Lung (tissue), 12 donors: ENCODE results near the gene RRAS. TPM values are rescaled to one million over a fixed set of nuclear protein-coding genes. Genes with fewer than 3 reads are reported as not detected.

Source experiments
- ATAC-seq: fragments of 200-7000 bp; cut with Tn5 transposase; one replicate; pipeline ENCODE4 v1.9.1; 2020; ENCODE audit warnings: moderate number of reproducible peaks; ENCODE audit not compliant: insufficient read depth, low FRiP score
- DNase-seq, 3 donors: peaks; one replicate each; pipeline ENCODE4 v3.0.0-alpha.2; 2013 to 2017
- H3K27ac ChIP-seq, 2 donors: one replicate each; pipeline ENCODE4 v1.5.1; 2013; ENCODE audit warnings: mild to moderate bottlenecking in 2 of 2, moderate library complexity in 2 of 2, control low read depth in 1 of 2, inconsistent platforms in 1 of 2, low read depth in 1 of 2, low read length in 1 of 2
- H3K27me3 ChIP-seq, 3 donors: one replicate each; pipeline ENCODE4 v1.5.1; 2013; ENCODE audit warnings: low read length in 2 of 3; ENCODE audit not compliant: control insufficient read depth in 3 of 3, insufficient read depth in 3 of 3
- H3K36me3 ChIP-seq, 4 donors: one replicate each; pipeline ENCODE4 v1.5.1; 2013; ENCODE audit warnings: low read length in 4 of 4, mild to moderate bottlenecking in 1 of 4, moderate library complexity in 1 of 4; ENCODE audit not compliant: control insufficient read depth in 4 of 4, insufficient read depth in 4 of 4
- H3K4me1 ChIP-seq, 5 donors: one replicate each; pipeline ENCODE4 v1.5.1; 2013; ENCODE audit warnings: low read length in 5 of 5, mild to moderate bottlenecking in 2 of 5, moderate library complexity in 1 of 5; ENCODE audit not compliant: control insufficient read depth in 5 of 5, insufficient read depth in 5 of 5
- H3K4me3 ChIP-seq: one replicate; pipeline ENCODE4 v1.5.1; 2013; ENCODE audit warnings: mild to moderate bottlenecking, control low read depth, moderate library complexity
- H3K9ac ChIP-seq, 2 donors: one replicate each; pipeline ENCODE4 v1.5.1; 2013; ENCODE audit warnings: low read length in 2 of 2, control low read depth in 1 of 2; ENCODE audit not compliant: insufficient read depth in 1 of 2
- H3K9me3 ChIP-seq, 4 donors: one replicate each; pipeline ENCODE4 v1.5.1; 2013; ENCODE audit warnings: low read length in 3 of 4, mild to moderate bottlenecking in 1 of 4, moderate library complexity in 1 of 4; ENCODE audit not compliant: control insufficient read depth in 4 of 4, insufficient read depth in 3 of 4
- CTCF ChIP-seq: IDR thresholded peaks from 2 replicates; pipeline ENCODE4 v1.5.1; 2012; ENCODE audit warnings: mild to moderate bottlenecking; ENCODE audit errors: control extremely low read depth, extremely low read depth
- WGBS, 2 donors: extraction: QIAGEN DNeasy Blood & Tissue Kit; methylation state at CpG; one replicate each; pipeline ENCODE4 v1.1.7; 2013; 5-methylcytosine and 5-hydroxymethylcytosine counted together
- polyA plus RNA-seq, 2 donors: library from polyadenylated mRNA; stranded (reverse); fragments of 200-250 nt; gene quantifications; one replicate each; pipeline ENCODE4 v1.2.1, GENCODE V29; 2013
- total RNA-seq, 2 donors: library from RNA; depleted of rRNA in 1 of 2; stranded (reverse); fragments of >200 nt in 1 of 2; gene quantifications; one replicate each; pipeline ENCODE4 v1.2.1, GENCODE V29; 2014 to 2021
- donor health status: control.
- donor health status: control.
- donor health status: Bipolar disorder and iron deficiency.
- donor health status: healthy.
- donor health status: DM: yes; HTN: yes; CAD: no.

Gene RRAS
- total and polyA plus RNA-seq, 4 donors = 26.3 to 180 (median 106) TPM

- DNase-seq = no peak
- no peak overlapping the region for H3K9ac ChIP-seq
- H3K4me3 ChIP-seq = no peak overlapping the region
- no peak for TF ChIP-seq CTCF
- no peak overlapping the region for H3K27ac ChIP-seq
- peaks cover 0 to 13% (median 11%) of the 10 kb centered on the region in 5 donors for H3K4me1 ChIP-seq
- H3K36me3 ChIP-seq = no peaks in the 10 kb centered on the region
- no peaks in the 10 kb centered on the region for H3K27me3 ChIP-seq
- 96% methylated on average over 5 of the region's 5 CpGs for WGBS, 2 donors
- no peaks in the 10 kb centered on the region for H3K9me3 ChIP-seq
- no peak for ATAC-seq
These were observed 7.4 kb downstream of the RRAS start for GRCh38 chr19:49632576-49632975.

- WGBS, 2 donors = 86 to 95% methylated on average over 19 of the region's 19 CpGs
- H3K27me3 ChIP-seq = no peaks in the 10 kb centered on the region
- no peak for TF ChIP-seq CTCF
- peak overlapping the region in 1 of 2 donors; percentile 72 for H3K27ac ChIP-seq
- H3K4me3 ChIP-seq = no peak overlapping the region
- ATAC-seq (no peak), DNase-seq (no peak)
- no peaks in the 10 kb centered on the region for H3K9me3 ChIP-seq
- H3K9ac ChIP-seq = no peak overlapping the region
- H3K4me1 ChIP-seq = peaks cover 0 to 12% (median 10%) of the 10 kb centered on the region in 5 donors
- peaks cover 0 to 5% (median 0%) of the 10 kb centered on the region in 4 donors for H3K36me3 ChIP-seq
These were observed 8.2 kb downstream of the RRAS start for GRCh38 chr19:49631610-49632192.

- H3K27me3 ChIP-seq = no peaks in the 10 kb centered on the region
- peak overlapping the region in 1 of 2 donors; percentile 77 for H3K27ac ChIP-seq
- H3K4me3 ChIP-seq = no peak overlapping the region
- TF ChIP-seq CTCF = no peak
- peak in 2 of 3 donors; percentile 37 to 57 for DNase-seq
- H3K36me3 ChIP-seq = peaks cover 0 to 9% (median 3%) of the 10 kb centered on the region in 4 donors
- no peak overlapping the region for H3K9ac ChIP-seq
- ATAC-seq = peak; percentile 7
- H3K9me3 ChIP-seq = no peaks in the 10 kb centered on the region
- H3K4me1 ChIP-seq = peaks cover 0 to 11% (median 7%) of the 10 kb centered on the region in 5 donors
- WGBS, 2 donors = 39 to 56% methylated on average over 9 of the region's 9 CpGs
These were observed 8.8 kb downstream of the RRAS start for GRCh38 chr19:49631014-49631588.
